T-helper 22 cell (primary cell): ENCODE results near the gene FCER2.
A peak's percentile ranks its signal among the peaks of the same experiment; 100 is the strongest.

Source experiments
- DNase-seq: peaks from one replicate; pipeline ENCODE4 v3.0.0-alpha.2; 2020; ENCODE audit warnings: low read depth

Gene FCER2

GRCh38 chr19:7732045-7732444, 30.1 kb upstream of the FCER2 start, which contains the start of gene CLEC4G:
Gene CLEC4G (minus strand): TSS chr19:7732110. CDS start chr19:7732102, 8 bp downstream.
- DNase-seq = no peak

- no peak for DNase-seq
These were observed 29.7 kb upstream of the FCER2 start for GRCh38 chr19:7731615-7732014.

- DNase-seq = no peak
These were observed 29.3 kb upstream of the FCER2 start for GRCh38 chr19:7731218-7731595.

- no peak for DNase-seq
These were observed 28.6 kb upstream of the FCER2 start for GRCh38 chr19:7730286-7731217.

GRCh38 chr19:7729831-7730285, 27.9 kb upstream of the FCER2 start:
- no peak for DNase-seq

GRCh38 chr19:7729211-7729610, 27.3 kb upstream of the FCER2 start:
- no peak for DNase-seq

GRCh38 chr19:7725791-7726190, 23.9 kb upstream of the FCER2 start:
- DNase-seq = no peak

- no peak for DNase-seq
These were observed 20.3 kb upstream of the FCER2 start for GRCh38 chr19:7722231-7722651.

- no peak for DNase-seq
These were observed 18.4 kb upstream of the FCER2 start for GRCh38 chr19:7720351-7720750.

GRCh38 chr19:7718668-7719067, 16.7 kb upstream of the FCER2 start:
- no peak for DNase-seq

GRCh38 chr19:7716762-7717161, 14.8 kb upstream of the FCER2 start:
- no peak for DNase-seq

- no peak for DNase-seq
These were observed 13.7 kb upstream of the FCER2 start for GRCh38 chr19:7715671-7716070.

GRCh38 chr19:7710616-7711015, 8.7 kb upstream of the FCER2 start:
- DNase-seq = no peak

GRCh38 chr19:7709932-7710460, 8.1 kb upstream of the FCER2 start:
- DNase-seq = no peak

GRCh38 chr19:7706955-7707456, 5.1 kb upstream of the FCER2 start:
- no peak for DNase-seq

- no peak for DNase-seq
These were observed 4.4 kb upstream of the FCER2 start for GRCh38 chr19:7706188-7706954.

- DNase-seq = peak; percentile 65
These were observed 3.7 kb upstream of the FCER2 start for GRCh38 chr19:7705387-7706187.

GRCh38 chr19:7704280-7705060, 2.5 kb upstream of the FCER2 start:
- DNase-seq = no peak

- DNase-seq = no peak
These were observed 1.4 kb upstream of the FCER2 start for GRCh38 chr19:7703332-7703731.

GRCh38 chr19:7701049-7701653, 780 bp downstream of the FCER2 start:
- no peak for DNase-seq
